GM19372 (cell line): ENCODE data around the gene PADI1.

Experiments
- ATAC-seq: cut with Tn5 transposase; IDR thresholded peaks from one replicate; pipeline ENCODE4 v1.9.1; 2021; ENCODE audit warnings: mild to moderate bottlenecking, low read depth, moderate library complexity; ENCODE audit not compliant: unreplicated experiment

PADI1 gene

DNA sequence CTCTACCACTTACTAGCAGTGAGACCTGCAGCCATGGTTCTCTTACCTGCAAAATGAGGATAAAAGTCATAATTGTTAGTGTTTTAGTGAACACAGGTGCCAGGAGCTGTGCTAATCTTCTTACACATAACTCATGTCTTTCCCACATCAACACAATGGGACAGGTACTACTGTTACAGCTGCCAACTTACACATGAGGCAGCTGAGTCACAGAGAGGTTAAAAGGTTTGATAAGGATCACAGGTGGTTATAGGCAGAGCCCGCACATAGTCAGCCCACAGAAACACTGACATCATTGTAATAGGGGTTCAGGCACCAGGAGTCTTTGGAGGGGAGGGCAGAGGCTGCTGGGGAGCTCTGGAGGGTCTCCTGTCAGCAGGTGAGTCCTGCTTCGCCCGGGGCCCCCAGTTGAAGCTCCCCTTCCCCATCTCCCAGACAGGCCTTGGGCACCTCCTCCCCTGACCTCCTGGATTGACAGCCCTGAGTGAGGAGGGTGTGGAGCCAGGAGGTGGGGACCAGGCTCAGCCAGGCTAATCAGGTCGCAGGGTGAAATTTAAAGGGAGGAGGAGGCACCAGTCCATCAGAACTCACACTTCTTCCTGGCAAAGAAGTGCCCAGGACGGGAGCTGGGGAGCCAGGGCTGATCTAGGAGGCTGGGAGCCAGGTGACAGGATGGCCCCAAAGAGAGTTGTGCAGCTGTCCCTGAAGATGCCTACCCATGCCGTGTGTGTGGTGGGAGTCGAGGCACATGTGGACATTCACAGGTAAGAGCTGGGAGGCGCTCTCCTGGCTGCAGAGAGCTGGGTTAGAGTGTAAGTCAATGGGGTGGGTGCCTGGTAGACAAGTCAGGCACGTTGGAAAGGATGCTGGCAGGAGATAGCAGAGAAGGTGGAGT, at the start of gene PADI1:
TSS of gene PADI1 (plus strand) at position 583 of the 895 bp plus-strand sequence. CDS start at position 673, 90 bp downstream.
- ATAC-seq: no peak

DNA sequence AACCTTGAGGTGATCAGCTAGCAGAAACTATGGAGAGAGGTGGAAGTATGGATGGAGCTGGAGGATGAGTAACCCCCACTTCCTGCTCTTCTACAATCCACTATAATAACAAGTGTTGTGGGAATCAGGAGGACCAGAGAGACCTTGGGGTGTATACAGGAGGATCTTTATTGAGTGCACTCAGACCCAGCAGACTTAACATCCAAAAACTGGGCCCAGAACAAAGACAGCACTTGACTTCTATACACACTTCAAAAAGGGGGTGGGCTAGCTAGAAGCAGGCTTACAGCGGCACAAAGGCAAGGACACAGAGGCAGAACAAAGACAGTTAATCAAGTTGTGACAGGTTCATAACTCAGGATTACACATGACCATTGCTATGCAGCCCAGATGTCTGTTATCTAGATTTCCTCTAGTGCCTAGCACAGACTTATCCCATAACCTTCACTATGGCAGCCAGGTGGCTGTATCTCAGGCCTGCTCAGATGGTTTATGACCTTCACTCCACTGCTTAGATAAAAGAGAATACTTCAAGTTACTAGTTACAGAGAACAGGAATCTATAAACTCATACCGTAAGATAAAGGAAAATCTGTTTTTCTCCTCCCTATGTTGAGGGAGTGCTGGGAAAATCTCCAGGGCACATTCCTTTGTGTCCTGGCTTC, 49.5 kb upstream of the PADI1 start:
- ATAC-seq: no peak

GRCh38 chr1:17156108-17156507, 48.8 kb upstream of the PADI1 start:
- ATAC-seq: no peak

- no peak for ATAC-seq
Measured at GRCh38 chr1:17158961-17159360, 46.0 kb upstream of the PADI1 start.

DNA sequence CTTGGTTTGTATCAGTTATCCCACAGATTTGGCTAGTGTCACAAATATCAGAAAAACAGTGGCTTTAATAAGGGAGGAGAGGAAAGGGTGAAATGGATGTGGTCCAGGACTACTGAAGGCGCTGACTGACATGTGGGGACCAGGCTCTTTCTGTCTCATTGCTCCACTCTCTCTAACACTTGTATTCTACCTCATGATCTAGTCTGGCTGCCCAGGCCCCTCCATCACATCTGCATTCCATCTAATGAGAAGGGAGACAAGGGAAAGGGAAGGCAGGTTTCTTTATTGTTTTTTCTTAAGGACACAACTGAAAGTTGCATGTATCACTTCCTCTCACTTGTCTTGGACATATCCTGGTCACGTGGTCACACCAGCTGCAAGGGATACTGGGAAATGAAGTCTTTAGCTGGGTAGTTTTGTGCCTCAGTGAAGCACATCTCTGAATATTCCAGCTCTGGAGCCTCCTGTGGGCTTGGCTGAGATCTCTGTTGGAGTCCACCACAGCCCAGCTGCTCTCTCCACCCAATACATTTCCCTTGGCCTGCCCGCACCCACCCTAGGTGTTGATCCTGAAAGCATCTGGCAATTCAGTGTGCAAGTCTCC, 43.7 kb upstream of the PADI1 start:
- ATAC-seq: no peak

GRCh38 chr1:17161926-17162800, 42.8 kb upstream of the PADI1 start:
- no peak for ATAC-seq

- ATAC-seq: no peak
Measured at GRCh38 chr1:17162941-17163340, 42.0 kb upstream of the PADI1 start.

DNA sequence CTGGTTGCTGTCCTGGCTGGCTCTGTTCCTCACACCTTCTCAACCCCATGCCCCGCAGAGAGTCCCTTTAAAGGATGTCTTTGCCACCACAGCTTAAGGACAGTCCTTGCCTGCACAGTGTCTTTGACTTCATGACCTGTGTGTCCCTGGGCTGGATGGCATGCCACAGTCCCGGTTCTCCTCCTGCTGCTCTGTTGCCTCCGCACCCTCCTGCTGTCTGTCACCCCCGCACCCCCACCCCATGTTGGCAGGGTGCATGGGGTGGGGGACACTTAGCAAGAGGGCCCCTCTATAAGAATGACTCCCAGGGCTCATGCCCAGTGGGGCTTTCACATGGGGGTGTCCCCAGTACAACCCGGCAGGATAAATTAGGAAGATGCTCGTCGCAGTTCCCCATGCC, 41.6 kb upstream of the PADI1 start:
- ATAC-seq: no peak

DNA sequence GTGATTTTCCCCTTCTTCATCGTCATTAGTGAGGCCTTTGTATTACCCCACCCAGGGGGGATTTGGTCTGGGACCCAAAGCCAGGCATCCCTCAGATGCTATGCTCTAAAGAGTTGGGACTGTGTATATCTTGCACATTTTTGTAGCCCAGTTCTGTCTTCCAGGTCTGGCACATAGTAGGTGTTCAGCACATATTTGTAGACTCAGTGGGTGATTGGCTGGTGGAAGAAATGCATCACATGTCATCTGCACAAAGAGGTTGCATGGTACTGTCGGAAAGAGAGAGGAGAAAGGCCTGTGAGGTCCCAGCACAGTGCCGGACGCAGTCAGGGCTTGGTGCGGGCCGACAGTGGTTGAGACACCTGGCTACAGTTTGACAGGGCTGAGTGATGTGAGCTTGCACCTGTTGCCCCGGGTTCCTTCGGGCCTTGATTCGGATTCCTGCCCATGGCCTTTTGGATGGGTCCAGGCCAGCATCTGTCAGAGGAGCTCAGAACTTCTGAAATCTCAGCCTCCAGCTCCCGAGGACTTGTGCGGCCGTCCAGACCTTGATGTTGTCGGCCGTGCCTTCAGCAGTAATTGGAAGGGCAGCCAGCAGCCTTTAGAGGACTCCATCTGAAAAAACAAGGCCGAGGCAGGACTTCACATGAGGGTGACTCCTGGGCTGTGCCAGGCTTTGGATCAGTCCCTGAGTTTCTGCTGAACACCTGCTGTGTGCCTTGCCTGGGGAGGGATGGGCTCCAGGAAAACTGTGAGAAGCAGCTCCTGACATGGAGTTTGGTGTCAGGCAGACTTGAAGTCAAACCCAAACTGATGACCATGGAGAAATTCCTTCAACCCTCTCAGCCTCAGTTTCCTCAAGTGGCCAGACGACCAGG, 40.9 kb upstream of the PADI1 start:
- ATAC-seq: no peak

DNA sequence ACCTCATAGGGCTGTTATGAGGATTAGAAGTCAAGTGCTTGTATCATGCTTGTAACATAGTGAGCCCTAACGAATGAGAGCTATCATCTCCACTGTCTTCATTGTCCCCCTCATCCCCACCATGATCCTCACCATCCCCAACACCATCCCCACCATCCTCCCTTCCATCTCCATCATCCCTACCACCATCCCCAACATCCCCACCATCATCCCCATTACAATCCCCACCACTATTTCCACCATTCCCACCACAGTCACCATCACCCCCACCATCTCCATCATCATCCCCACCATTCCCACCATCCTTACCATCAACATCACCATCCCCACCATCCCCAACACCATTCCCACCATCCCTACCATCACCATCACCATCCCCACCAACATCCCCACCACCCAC, 39.1 kb upstream of the PADI1 start:
- ATAC-seq: no peak

DNA sequence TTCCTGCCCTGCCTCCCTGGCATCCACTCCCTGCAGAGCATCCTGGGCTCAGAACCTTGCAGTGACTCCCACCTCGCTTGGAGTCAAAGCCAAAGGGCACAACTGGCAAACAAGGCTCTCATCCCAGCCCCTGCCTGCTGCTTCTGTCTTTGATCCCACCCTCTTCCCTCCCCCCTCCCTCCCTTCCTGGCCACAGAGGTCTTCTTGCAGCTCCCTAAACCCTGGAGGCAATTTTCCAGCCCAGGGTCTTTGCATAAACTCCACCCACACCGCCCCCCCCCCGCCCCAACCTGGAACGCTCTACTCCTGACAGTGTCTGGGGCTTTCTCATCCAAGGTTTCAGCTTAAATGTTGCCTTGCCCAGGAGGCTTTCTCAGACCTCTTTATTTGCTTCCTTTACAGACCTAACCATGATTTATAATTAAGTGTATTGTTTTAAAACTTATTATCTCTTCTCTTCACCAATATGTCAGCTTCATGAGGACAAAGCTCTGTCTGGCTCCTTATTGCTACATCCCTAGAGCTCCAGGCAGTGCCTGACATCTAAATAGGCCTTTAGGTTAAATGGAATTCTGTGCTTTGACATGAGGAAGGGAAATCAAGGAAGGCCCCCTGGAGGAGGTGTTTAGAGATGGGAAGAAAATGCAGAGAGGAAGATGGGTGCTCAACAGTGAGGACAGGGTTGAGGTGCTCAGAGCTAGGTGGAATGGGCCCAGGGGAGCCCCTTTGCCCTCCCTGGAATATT, 37.7 kb upstream of the PADI1 start:
- ATAC-seq: no peak

GRCh38 chr1:17167786-17168090, 37.2 kb upstream of the PADI1 start:
- ATAC-seq: no peak

DNA sequence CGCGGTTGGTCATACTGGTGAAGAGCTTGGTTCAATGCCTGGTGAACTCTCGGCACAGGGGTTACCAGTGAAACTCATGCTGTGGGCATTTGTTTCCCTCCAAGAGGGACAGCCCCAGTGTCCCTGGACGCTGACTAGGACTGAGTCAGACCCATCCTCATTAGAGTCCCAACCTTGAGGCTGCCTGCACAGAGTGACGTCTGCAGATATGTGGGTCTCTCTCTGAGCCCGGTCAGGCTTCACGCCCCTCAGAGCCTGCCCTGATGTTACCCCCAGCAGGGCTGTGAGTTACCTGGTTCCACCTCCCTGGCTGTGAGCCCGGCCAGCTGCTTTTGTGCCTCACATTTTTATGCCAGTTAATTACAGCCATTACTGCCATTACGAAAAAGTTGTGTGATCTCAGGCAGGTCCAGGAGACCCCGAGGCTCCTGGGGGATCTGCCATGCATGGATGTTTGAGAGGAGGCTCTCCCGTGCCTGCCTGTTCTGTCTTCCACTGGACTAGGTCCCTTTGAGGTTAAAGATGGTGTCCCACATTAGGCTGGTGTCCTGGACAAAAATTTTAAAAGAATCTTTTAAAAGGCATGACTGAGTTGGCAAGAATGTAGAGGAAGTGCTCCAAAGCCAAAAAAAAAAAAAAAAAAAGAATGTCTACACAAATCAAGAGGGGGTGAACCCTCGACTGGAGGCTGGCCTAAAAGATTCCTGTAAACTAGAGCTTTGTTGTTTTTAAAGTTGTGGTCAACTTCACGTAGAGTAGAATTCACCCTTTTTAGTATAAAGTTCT, 36.6 kb upstream of the PADI1 start:
- ATAC-seq: no peak

DNA sequence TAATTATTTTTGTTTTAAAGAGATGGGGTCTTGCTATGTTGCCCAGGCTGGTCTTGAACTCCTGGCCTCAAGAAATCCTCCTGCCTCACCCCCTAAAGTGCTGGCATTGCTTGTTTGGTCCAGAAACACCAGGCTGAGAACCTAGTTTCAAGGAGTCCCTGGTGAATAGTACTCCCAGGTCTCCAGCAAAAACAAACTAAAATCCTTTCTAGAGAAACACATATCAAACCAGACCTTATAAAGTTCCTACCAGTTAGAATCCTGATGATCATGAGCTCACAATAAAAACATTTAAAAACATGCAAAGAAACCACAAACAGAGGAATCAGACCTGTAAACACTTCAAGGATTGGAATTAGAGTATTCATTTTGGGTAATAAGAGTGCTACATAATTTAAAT, 34.4 kb upstream of the PADI1 start:
- ATAC-seq: no peak

- no peak for ATAC-seq
Measured at GRCh38 chr1:17173217-17173616, 31.7 kb upstream of the PADI1 start.

DNA sequence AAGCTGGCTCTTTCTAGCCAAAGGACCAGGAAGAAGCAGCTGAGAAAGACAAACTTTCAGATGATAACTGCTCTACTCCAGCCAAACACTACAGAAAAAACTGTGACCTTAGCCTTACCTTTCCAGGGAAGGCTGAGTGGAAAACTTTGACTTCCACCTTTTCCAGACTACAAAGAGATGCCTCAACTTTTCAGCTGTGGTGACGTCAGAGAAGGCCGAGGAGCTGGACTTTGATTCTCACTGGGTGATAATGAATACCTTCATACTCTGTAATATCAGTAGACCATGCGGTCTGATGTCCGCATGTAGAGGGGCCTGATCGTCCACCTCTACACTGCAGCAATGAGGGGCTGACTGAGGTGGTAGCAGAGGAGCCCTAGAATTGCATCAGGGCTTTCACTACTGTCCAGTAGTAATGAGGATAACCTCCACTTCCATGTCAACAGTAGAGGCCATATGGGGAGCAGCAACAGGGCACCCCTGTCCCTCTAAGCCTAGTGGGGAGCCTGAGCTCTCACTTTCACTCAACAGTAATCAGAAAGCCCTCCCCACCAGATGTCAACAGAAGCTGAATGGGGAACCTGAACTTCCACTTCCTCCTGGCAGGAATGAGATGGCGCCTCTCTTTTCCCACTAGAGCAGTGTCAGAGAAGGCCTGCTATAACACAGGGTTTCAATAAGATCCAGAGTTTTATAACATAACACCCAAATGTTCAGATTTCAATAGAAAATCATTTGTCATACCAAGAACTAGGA, 28.4 kb upstream of the PADI1 start:
- no peak for ATAC-seq

GRCh38 chr1:17177651-17178050, 27.3 kb upstream of the PADI1 start:
- ATAC-seq: no peak
